A673 (cell line): Measurements from ENCODE around the gene FOXO3. TPM values are rescaled to one million over a fixed set of nuclear protein-coding genes. Genes with fewer than 3 reads are reported as not detected.

Experiments
- BruUV-seq: library from RNA; stranded (reverse); fragments of 400-500 nt; replicated peaks from 2 replicates; lab custom pipeline; 2021; lab: Mats Ljungman, UMichigan
- CTCF ChIA-PET: fragments of 300-600 bp; sonication (Branson Sonifier 250); formaldehyde crosslinking; loops from one replicate; lab custom pipeline; 2022; ENCODE audit warnings: antibody characterized with exemption; lab: Charles Lee
- POLR2A ChIA-PET: fragments of 300-600 bp; sonication (Branson Sonifier 250); formaldehyde crosslinking; loops from one replicate; lab custom pipeline; 2022; ENCODE audit warnings: antibody characterized with exemption; ENCODE audit not compliant: low non-redundant PET; lab: Charles Lee
- DNase-seq: peaks from one replicate; pipeline ENCODE4 v3.0.0-alpha.2; 2015; ENCODE audit warnings: low spot score
- H3K27ac ChIP-seq: fragments of 200-600 bp; sonication (generic); 2 replicates; pipeline ENCODE4 v1.5.1; 2016; ENCODE audit warnings: mixed run types, low read depth, mild to moderate bottlenecking, mixed read lengths, antibody characterized with exemption, low read length; ENCODE audit not compliant: poor library complexity, severe bottlenecking
- H3K27me3 ChIP-seq: fragments of 200-600 bp; sonication (generic); replicated peaks from 2 replicates; pipeline ENCODE4 v1.6.1; 2017; ENCODE audit warnings: mixed run types, low read depth, mild to moderate bottlenecking, mixed read lengths, antibody characterized with exemption, low read length; ENCODE audit not compliant: insufficient read depth, poor library complexity
- H3K36me3 ChIP-seq: fragments of 200-600 bp; sonication (generic); 2 replicates; pipeline ENCODE4 v1.6.1; 2016; ENCODE audit warnings: mixed run types, mild to moderate bottlenecking, mixed read lengths, antibody characterized with exemption, low read length; ENCODE audit not compliant: insufficient read depth, poor library complexity, severe bottlenecking
- H3K4me1 ChIP-seq: fragments of 200-600 bp; sonication (generic); 2 replicates; pipeline ENCODE4 v1.6.1; 2017; ENCODE audit warnings: mixed run types, mild to moderate bottlenecking, mixed read lengths, antibody characterized with exemption, low read length; ENCODE audit not compliant: insufficient read depth, poor library complexity, severe bottlenecking
- H3K4me3 ChIP-seq: fragments of 200-600 bp; sonication (generic); 2 replicates; pipeline ENCODE4 v1.5.1; 2016; ENCODE audit warnings: low read depth, mixed run types, mild to moderate bottlenecking, mixed read lengths, low read length; ENCODE audit not compliant: poor library complexity, severe bottlenecking
- H3K9me3 ChIP-seq: fragments of 200-600 bp; sonication (generic); 2 replicates; pipeline ENCODE4 v1.6.1; 2016; ENCODE audit warnings: mixed run types, low read depth, mild to moderate bottlenecking, mixed read lengths, antibody characterized with exemption, low read length; ENCODE audit not compliant: poor library complexity, severe bottlenecking
- EZH2 ChIP-seq: fragments of 200-600 bp; sonication (generic); IDR thresholded peaks from 2 replicates; pipeline ENCODE4 v1.6.1; 2017; ENCODE audit warnings: borderline replicate concordance, low read depth, mild to moderate bottlenecking, mixed read lengths, antibody characterized with exemption, low read length; ENCODE audit not compliant: poor library complexity, severe bottlenecking
- intact Hi-C: fragments of 100-400 bp; cut with micrococcal nuclease; formaldehyde crosslinking; loops from one replicate; pipeline ENCODE4 v1.10.0; 2022; ENCODE audit not compliant: unreplicated experiment
- total RNA-seq: library from RNA; stranded (reverse); gene quantifications from 2 replicates; pipeline ENCODE4 v1.2.3, GENCODE V29; 2021
- TF ChIP-seq, protein P1 (sequence below): fragments of 300-800, 200-600 bp; sonication (generic); conservative IDR thresholded peaks from 2 replicates; pipeline ENCODE4 v1.5.1; 2017; ENCODE audit warnings: low read depth, mild to moderate bottlenecking, antibody characterized with exemption, low read length, moderate library complexity, mixed read lengths

FOXO3 gene
- total RNA-seq, 1 experiment from 2014 or later: 16.8 TPM

DNA sequence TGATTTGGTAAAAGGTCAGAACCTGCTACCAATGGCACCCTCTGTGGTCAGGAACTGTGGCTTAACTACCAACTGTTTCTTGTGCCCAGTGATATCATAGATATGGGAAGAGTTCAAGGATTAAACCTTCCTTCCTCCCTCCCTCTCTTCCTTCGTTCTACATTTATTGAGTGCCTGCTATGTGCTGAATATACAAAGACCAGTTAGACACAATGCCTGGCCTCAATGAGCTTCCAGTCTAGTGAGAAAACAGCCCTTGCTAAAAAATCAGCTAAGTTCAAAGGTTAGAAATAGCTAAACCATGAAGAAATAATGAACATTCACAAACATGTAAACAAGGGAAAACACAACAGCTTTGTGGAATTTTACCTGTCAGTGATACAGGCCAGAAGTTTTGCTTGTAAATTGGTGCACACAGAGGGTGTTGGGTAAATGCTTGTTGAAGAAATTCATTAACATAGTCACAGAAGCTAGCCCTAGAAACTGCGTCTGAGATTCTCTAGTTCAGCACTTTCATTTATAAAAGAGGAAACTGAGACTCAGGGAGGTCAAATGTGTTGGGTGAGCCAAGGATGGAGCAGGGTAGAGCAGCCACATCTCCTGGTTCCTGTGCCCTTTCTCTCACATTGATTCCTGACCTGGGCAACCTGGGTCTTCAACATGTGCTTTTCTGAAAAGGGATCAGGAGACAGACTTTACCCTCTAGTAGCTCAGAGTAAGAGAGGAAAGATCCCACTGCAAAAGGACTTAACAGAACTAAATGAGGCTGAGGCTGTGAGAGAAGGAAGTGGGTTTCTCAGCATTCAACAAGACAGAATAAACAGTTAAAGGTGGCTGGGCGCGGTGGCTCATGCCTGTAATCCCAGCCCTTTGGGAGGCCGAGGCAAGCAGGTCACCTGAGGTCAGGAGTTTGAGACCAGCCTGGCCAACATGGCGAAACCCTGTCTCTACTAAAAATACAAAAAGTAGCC is 14.4 kb upstream of the FOXO3 start:
- no TSS peak for BruUV-seq
- ChIA-PET POLR2A (no interaction called here), CTCF (no interaction called here)
- H3K27me3 ChIP-seq: no peaks in the 10 kb centered on the region
- no peak for DNase-seq
- H3K27ac ChIP-seq: no peak overlapping the region
- intact Hi-C loops: loop anchor here (10.0 kb wide), 1 partner anchor 838 kb away; the partner anchor contains the start of gene CD164
- no peaks in the 10 kb centered on the region for H3K36me3 ChIP-seq
- no peak overlapping the region for H3K4me3 ChIP-seq
- no peaks in the 10 kb centered on the region for H3K9me3 ChIP-seq
- TF ChIP-seq, protein P1, sequence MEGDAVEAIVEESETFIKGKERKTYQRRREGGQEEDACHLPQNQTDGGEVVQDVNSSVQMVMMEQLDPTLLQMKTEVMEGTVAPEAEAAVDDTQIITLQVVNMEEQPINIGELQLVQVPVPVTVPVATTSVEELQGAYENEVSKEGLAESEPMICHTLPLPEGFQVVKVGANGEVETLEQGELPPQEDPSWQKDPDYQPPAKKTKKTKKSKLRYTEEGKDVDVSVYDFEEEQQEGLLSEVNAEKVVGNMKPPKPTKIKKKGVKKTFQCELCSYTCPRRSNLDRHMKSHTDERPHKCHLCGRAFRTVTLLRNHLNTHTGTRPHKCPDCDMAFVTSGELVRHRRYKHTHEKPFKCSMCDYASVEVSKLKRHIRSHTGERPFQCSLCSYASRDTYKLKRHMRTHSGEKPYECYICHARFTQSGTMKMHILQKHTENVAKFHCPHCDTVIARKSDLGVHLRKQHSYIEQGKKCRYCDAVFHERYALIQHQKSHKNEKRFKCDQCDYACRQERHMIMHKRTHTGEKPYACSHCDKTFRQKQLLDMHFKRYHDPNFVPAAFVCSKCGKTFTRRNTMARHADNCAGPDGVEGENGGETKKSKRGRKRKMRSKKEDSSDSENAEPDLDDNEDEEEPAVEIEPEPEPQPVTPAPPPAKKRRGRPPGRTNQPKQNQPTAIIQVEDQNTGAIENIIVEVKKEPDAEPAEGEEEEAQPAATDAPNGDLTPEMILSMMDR: no peak
- TF ChIP-seq EZH2: no peak
- no peaks in the 10 kb centered on the region for H3K4me1 ChIP-seq

DNA sequence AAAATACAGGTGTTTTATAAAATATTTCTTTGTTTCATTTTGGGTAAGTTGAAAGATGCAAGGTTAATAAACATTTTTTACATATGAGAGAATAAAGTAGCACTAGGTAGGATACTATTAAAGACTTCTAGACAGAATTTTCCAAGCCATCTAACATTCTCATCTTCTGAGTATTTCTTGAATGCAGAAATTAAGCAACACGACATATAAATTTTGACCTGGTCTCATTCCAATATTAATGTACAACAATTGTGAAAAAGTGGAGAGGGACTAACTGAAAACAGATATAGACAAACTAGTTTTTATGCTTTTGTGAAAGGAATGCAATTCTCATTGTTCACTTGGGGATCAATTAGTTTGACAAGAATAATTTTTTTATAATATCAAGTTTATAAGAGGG is 11.5 kb upstream of the FOXO3 start:
- intact Hi-C loops: loop anchor here (10.0 kb wide), 1 partner anchor 836 kb away; the partner anchor contains the start of gene CD164
- no TSS peak for BruUV-seq
- no peaks in the 10 kb centered on the region for H3K36me3 ChIP-seq
- H3K4me3 ChIP-seq: no peak overlapping the region
- no peak overlapping the region for H3K27ac ChIP-seq
- no peaks in the 10 kb centered on the region for H3K27me3 ChIP-seq
- H3K9me3 ChIP-seq: no peaks in the 10 kb centered on the region
- CTCF ChIA-PET: no interaction called here
- POLR2A ChIA-PET: no interaction called here
- H3K4me1 ChIP-seq: no peaks in the 10 kb centered on the region
- TF ChIP-seq, protein P1: no peak
- no peak for TF ChIP-seq EZH2
- DNase-seq: no peak

DNA sequence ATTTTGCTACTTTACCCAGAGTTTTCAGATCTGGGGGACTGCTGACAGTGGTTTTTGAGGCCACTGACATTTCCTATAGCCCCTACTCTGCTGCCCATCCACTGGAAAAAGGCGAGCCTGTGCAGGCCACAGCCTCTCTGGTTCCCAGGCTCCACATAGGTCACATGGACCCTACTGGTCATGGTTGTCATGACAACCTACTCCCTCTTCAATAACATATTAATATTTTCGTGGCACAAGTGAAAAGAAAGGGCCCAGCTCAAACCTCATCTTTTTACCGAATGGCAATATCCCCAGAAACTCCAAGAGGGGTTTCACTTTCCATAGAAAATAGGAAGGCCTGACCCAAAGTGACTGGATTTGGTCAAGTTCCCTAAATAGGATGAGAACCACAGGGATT is 11.0 kb upstream of the FOXO3 start:
- Histone ChIP-seq H3K27me3 (no peaks in the 10 kb centered on the region), H3K4me3 (no peak overlapping the region), H3K27ac (no peak overlapping the region), H3K36me3 (no peaks in the 10 kb centered on the region), H3K9me3 (no peaks in the 10 kb centered on the region), H3K4me1 (no peaks in the 10 kb centered on the region)
- ChIA-PET POLR2A (no interaction called here), CTCF (no interaction called here)
- DNase-seq: no peak
- no TSS peak for BruUV-seq
- TF ChIP-seq, protein P1: no peak
- TF ChIP-seq EZH2: no peak
- intact Hi-C loops: loop anchor here (10.0 kb wide), 1 partner anchor 835 kb away; the partner anchor contains the start of gene CD164
